Body of pancreas (tissue), 4 donors: ENCODE data around the gene SURF4.

Experiments used
- CTCF ChIP-seq, 7 experiments: fragments of 450-650 bp in 4 of 7; fragments of 200-600 bp in 3 of 7; sonication (generic) in 3 of 7; IDR thresholded peaks; one replicate each; pipeline ENCODE4 v1.5.1; 2016 to 2019; ENCODE audit warnings: antibody characterized with exemption in 7 of 7
- POLR2A ChIP-seq, 3 donors: fragments of 450-650 bp; IDR thresholded peaks; one replicate each; pipeline ENCODE4 v1.6.1; 2016; ENCODE audit warnings: antibody characterized with exemption in 3 of 3, mild to moderate bottlenecking in 2 of 3

GRCh38 chr9:133423216-133423615, 47.4 kb upstream of the SURF4 start:
- TF ChIP-seq CTCF (IDR thresholded peaks at IDR 0.05), result no peak
- TF ChIP-seq POLR2A (IDR thresholded peaks at IDR 0.05), result no peak
